HepG2 (cell line): Measurements from ENCODE around the gene C19orf85. TPM values are rescaled to one million over a fixed set of nuclear protein-coding genes. Genes with fewer than 3 reads are reported as not detected.

Source experiments
- AGO2 ChIP-seq: fragments of 200-400 bp; formaldehyde crosslinking; optimal IDR thresholded peaks from 2 replicates; pipeline ENCODE3; 2017; ENCODE audit warnings: mild to moderate bottlenecking, low read depth, low read length, moderate library complexity
- CREM ChIP-seq, 2 experiments: sonication (generic) in 1 of 2; formaldehyde crosslinking in 1 of 2; IDR thresholded peaks; 2 replicates each; pipeline versions ENCODE4 v1.4.0 to v1.6.1; 2016 to 2020; ENCODE audit warnings: antibody characterized with exemption in 1 of 2, mild to moderate bottlenecking in 1 of 2, missing genetic modification reagents in 1 of 2
- HNF1A ChIP-seq, 2 experiments: sonication (generic) in 1 of 2; formaldehyde crosslinking in 1 of 2; IDR thresholded peaks; 2 replicates each; pipeline versions ENCODE4 v1.4.0 to v1.6.1; 2016 to 2020; ENCODE audit warnings: borderline replicate concordance in 1 of 2, low read depth in 1 of 2, mild to moderate bottlenecking in 1 of 2, missing genetic modification reagents in 1 of 2
- MEIS1 ChIP-seq: sonication (generic); formaldehyde crosslinking; IDR thresholded peaks from 2 replicates; pipeline ENCODE4 v1.9.0; 2021; ENCODE audit warnings: mild to moderate bottlenecking, missing genetic modification reagents, moderate library complexity, borderline replicate concordance
- MXI1 ChIP-seq: IDR thresholded peaks from 3 replicates; pipeline ENCODE4 v1.6.1; 2012; ENCODE audit warnings: low read depth, low read length, inconsistent platforms, borderline replicate concordance
- RBAK ChIP-seq: sonication (generic); formaldehyde crosslinking; IDR thresholded peaks from 2 replicates; pipeline ENCODE4 v1.5.1; 2020; ENCODE audit warnings: mild to moderate bottlenecking, missing genetic modification reagents
- SALL2 ChIP-seq: sonication (generic); formaldehyde crosslinking; IDR thresholded peaks from 2 replicates; pipeline ENCODE4 v1.8.1; 2023; ENCODE audit warnings: mild to moderate bottlenecking, missing genetic modification reagents, inconsistent platforms
- SMAD9 ChIP-seq: sonication (generic); formaldehyde crosslinking; IDR thresholded peaks from 2 replicates; pipeline ENCODE4 v1.5.1; 2020; ENCODE audit warnings: mild to moderate bottlenecking, missing genetic modification reagents
- SP4 ChIP-seq: sonication (generic); formaldehyde crosslinking; IDR thresholded peaks from 2 replicates; pipeline ENCODE4 v1.8.1; 2023; ENCODE audit warnings: mild to moderate bottlenecking, missing genetic modification reagents
- SYNCRIP ChIP-seq: fragments of 200-400 bp; formaldehyde crosslinking; IDR thresholded peaks from 2 replicates; pipeline ENCODE4 v1.6.1; 2018; ENCODE audit warnings: mild to moderate bottlenecking, low read depth, low read length; ENCODE audit not compliant: insufficient read depth
- ZNF343 ChIP-seq: sonication (generic); formaldehyde crosslinking; IDR thresholded peaks from 2 replicates; pipeline ENCODE4 v1.4.0; 2020; ENCODE audit warnings: mild to moderate bottlenecking, missing genetic modification reagents
- ZNF350 ChIP-seq: sonication (generic); formaldehyde crosslinking; IDR thresholded peaks from 2 replicates; pipeline ENCODE4 v1.4.0; 2020; ENCODE audit warnings: mild to moderate bottlenecking, low read depth, missing genetic modification reagents, borderline replicate concordance
- ZSCAN29 ChIP-seq: sonication (generic); formaldehyde crosslinking; conservative IDR thresholded peaks from 2 replicates; pipeline ENCODE4 v1.4.0; 2020; ENCODE audit warnings: mild to moderate bottlenecking, missing genetic modification reagents
- polyA plus RNA-seq, 8 experiments: library from polyadenylated mRNA; depleted of rRNA in 3 of 8; stranded (reverse) in 7 of 8; unstranded in 1 of 8; fragments of >200 nt; fragmentation: Illumina TruSeq in 4 of 8; extraction: Trizol in 4 of 8; gene quantifications; 2 replicates each; pipeline versions ENCODE4 v1.2.1 to v1.2.3, GENCODE V29; 2011 to 2016; ENCODE audit warnings: low read depth in 4 of 8, missing spikeins in 1 of 8, mixed read lengths in 1 of 8; ENCODE audit not compliant: insufficient read depth in 1 of 8
- total RNA-seq, 5 experiments: library from RNA; depleted of rRNA; stranded (reverse); fragments of >200 nt; fragmentation: Illumina TruSeq; extraction: Trizol; gene quantifications; 2 replicates each; pipeline ENCODE4 v1.2.3, GENCODE V29; 2016; ENCODE audit warnings: low read depth in 1 of 5
- TF ChIP-seq, protein P1 (sequence below): sonication (generic); formaldehyde crosslinking; IDR thresholded peaks from 2 replicates; pipeline ENCODE4 v1.4.0; 2020; ENCODE audit warnings: low read depth, missing genetic modification reagents
- TF ChIP-seq, protein P2 (sequence below): sonication (generic); formaldehyde crosslinking; IDR thresholded peaks from 2 replicates; pipeline ENCODE4 v1.5.0; 2020; ENCODE audit warnings: missing genetic modification reagents

The C19orf85 gene
- total and polyA plus RNA-seq, 2 of the 13 experiments (the other 11 are each of a cell fraction or from before 2014, with no cell fraction given): not detected

DNA sequence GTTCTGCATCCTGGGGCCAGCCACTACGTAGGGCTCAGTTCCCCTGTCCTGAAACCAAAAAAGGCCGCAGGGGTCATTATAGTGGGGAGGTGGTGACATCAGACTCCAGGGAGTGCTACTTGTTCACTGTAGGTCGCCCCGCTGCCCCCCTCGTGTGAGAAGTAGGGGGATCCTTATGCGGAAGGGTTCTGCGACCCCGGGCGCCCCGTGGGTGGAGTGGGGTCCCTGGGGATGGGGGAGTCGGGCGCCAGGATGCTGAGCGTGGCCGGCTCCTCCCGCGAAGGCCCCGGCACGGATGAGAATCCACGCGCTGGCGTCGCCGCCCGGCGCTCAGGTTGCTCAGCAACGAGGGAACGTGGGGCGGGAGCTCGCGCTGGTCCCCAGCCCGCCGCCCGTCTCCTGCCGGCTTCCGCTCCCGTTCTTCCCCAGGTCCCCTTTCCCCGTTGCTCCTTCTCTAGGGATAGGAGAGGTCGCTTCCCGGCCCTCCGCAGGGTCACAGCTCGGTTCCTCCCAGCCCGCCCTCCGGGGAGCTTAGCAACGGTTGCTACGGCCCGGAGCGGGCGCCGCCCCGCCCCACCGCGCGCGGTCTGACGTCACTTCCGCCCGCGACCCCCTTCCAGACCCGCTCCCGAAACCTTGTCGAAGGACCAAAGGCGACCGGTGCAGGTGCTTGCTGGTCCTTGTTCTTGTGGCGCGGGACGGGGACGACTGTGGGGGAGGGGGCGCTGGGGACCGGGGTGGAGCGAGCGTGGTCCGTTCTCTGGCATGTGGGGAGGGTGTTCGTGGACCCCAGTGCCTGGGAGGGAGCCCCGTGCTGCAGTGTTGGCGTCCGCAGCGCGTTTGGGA is 20.3 kb upstream of the C19orf85 start, which contains the start of gene NAT14 (continued):
- TF ChIP-seq, protein P1, sequence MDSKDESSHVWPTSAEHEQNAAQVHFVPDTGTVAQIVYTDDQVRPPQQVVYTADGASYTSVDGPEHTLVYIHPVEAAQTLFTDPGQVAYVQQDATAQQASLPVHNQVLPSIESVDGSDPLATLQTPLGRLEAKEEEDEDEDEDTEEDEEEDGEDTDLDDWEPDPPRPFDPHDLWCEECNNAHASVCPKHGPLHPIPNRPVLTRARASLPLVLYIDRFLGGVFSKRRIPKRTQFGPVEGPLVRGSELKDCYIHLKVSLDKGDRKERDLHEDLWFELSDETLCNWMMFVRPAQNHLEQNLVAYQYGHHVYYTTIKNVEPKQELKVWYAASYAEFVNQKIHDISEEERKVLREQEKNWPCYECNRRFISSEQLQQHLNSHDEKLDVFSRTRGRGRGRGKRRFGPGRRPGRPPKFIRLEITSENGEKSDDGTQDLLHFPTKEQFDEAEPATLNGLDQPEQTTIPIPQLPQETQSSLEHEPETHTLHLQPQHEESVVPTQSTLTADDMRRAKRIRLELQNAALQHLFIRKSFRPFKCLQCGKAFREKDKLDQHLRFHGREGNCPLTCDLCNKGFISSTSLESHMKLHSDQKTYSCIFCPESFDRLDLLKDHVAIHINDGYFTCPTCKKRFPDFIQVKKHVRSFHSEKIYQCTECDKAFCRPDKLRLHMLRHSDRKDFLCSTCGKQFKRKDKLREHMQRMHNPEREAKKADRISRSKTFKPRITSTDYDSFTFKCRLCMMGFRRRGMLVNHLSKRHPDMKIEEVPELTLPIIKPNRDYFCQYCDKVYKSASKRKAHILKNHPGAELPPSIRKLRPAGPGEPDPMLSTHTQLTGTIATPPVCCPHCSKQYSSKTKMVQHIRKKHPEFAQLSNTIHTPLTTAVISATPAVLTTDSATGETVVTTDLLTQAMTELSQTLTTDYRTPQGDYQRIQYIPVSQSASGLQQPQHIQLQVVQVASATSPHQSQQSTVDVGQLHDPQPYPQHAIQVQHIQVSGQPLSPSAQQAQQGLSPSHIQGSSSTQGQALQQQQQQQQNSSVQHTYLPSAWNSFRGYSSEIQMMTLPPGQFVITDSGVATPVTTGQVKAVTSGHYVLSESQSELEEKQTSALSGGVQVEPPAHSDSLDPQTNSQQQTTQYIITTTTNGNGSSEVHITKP: no peak
- TF ChIP-seq MXI1: peak; percentile 55; the same call in 1 of the 3 replicates
- TF ChIP-seq CREM (IDR thresholded peaks at IDR 0.05): peak; percentile 86
- peak; percentile 62; the same call in 1 of the 2 replicates for TF ChIP-seq CREM (CRISPR knock-in tag; IDR thresholded peaks at IDR 0.05)
- 0 out of 2 replicates have a peak, but pooled peaks have one; percentile 52 for TF ChIP-seq ZNF343 (CRISPR knock-in tag)
- TF ChIP-seq MEIS1: 0 out of 2 replicates have a peak, but pooled peaks have one; percentile 35
- TF ChIP-seq RBAK (CRISPR knock-in tag): no peak
- TF ChIP-seq HNF1A (IDR thresholded peaks at IDR 0.05; ENCODE audit: low read depth): no peak
- 0 out of 2 replicates have a peak, but pooled peaks have one; percentile 22 for TF ChIP-seq HNF1A (CRISPR knock-in tag; IDR thresholded peaks at IDR 0.05; ENCODE audit: borderline replicate concordance)
- TF ChIP-seq SMAD9: no peak
- TF ChIP-seq, protein P2, sequence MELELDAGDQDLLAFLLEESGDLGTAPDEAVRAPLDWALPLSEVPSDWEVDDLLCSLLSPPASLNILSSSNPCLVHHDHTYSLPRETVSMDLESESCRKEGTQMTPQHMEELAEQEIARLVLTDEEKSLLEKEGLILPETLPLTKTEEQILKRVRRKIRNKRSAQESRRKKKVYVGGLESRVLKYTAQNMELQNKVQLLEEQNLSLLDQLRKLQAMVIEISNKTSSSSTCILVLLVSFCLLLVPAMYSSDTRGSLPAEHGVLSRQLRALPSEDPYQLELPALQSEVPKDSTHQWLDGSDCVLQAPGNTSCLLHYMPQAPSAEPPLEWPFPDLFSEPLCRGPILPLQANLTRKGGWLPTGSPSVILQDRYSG (CRISPR knock-in tag): no peak
- peak; percentile 65; the same call in 1 of the 2 replicates for TF ChIP-seq SALL2 (CRISPR knock-in tag)
- TF ChIP-seq AGO2: peak; percentile 85
- 0 out of 2 replicates have a peak, but pooled peaks have one; percentile 47 for TF ChIP-seq ZSCAN29
- no peak for TF ChIP-seq SYNCRIP
- TF ChIP-seq ZNF350 (CRISPR knock-in tag): no peak
- TF ChIP-seq SP4 (CRISPR knock-in tag): peak; percentile 43; the same call in 1 of the 2 replicates
